Fibroblast of villous mesenchyme (primary cell): ENCODE data around the gene ERBB4. TPM values are rescaled to one million over a fixed set of nuclear protein-coding genes. Genes with fewer than 3 reads are reported as not detected.

Experiments
- DNase-seq: peaks from one replicate; pipeline ENCODE4 v3.0.0-alpha.2; 2010; ENCODE audit warnings: low read depth
- H3K4me3 ChIP-seq: 2 replicates; pipeline ENCODE4 v1.5.1; 2011; ENCODE audit warnings: low read depth, mild to moderate bottlenecking, low read length
- total RNA-seq: library from RNA; depleted of rRNA; stranded (reverse); fragments of >200 nt; gene quantifications from 2 replicates; pipeline ENCODE4 v1.2.3, GENCODE V29; 2012
- TF ChIP-seq, protein P1 (sequence below): IDR thresholded peaks from 2 replicates; pipeline ENCODE4 v1.5.1; 2012; ENCODE audit warnings: low read depth, mild to moderate bottlenecking, low read length; ENCODE audit not compliant: insufficient read depth

Gene ERBB4
- total RNA-seq, 1 donor, result under 0.01 TPM

GRCh38 chr2:212357606-212358005 is 181.0 kb downstream of the ERBB4 start:
- TF ChIP-seq, protein P1, sequence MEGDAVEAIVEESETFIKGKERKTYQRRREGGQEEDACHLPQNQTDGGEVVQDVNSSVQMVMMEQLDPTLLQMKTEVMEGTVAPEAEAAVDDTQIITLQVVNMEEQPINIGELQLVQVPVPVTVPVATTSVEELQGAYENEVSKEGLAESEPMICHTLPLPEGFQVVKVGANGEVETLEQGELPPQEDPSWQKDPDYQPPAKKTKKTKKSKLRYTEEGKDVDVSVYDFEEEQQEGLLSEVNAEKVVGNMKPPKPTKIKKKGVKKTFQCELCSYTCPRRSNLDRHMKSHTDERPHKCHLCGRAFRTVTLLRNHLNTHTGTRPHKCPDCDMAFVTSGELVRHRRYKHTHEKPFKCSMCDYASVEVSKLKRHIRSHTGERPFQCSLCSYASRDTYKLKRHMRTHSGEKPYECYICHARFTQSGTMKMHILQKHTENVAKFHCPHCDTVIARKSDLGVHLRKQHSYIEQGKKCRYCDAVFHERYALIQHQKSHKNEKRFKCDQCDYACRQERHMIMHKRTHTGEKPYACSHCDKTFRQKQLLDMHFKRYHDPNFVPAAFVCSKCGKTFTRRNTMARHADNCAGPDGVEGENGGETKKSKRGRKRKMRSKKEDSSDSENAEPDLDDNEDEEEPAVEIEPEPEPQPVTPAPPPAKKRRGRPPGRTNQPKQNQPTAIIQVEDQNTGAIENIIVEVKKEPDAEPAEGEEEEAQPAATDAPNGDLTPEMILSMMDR, result no peak
- no peak overlapping the region for H3K4me3 ChIP-seq
- no peak for DNase-seq

DNA sequence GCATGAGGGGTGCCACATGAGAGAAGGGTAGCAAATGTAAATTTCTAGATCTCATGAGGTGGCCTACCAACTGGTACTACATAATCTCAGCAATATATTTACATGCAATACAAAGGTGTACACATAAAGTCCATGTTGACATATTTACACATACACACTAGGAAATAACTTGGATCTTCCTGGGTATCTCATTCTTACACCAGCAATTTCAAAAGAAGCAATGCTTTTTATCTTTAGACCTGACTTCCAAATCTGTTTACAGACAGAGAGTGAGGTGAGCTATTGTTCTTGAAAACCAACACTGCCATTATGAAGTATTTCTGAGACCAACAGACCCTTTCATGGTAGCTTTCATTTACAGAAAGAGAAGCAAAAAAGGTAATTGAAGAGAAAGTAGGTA is 184.2 kb downstream of the ERBB4 start:
- DNase-seq, result no peak
- H3K4me3 ChIP-seq, result no peak overlapping the region
- TF ChIP-seq, protein P1, result no peak

GRCh38 chr2:212348501-212348900 is 190.1 kb downstream of the ERBB4 start:
- no peak overlapping the region for H3K4me3 ChIP-seq
- TF ChIP-seq, protein P1, result no peak
- no peak for DNase-seq

- no peak overlapping the region for H3K4me3 ChIP-seq
- TF ChIP-seq, protein P1, result no peak
- DNase-seq, result no peak
Measured at GRCh38 chr2:212346865-212347264, 191.7 kb downstream of the ERBB4 start.

DNA sequence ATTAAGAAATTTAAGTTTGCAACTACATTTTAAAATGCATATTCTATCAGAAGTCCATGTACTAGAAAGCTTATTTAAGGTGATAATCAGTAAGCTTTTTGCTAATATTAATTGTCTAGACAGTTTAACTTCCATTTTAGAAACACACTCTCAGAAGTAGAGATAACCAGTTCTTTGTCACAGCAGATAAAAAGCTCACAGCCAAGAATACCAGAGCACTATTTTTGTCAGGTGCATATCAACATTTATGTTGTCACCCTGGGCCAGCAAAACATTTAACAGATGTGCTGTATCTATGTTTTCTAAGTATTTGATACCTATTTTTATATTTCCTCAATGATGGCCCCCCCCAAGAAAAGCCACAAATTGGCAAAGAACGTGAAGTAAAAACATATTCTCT is 192.6 kb downstream of the ERBB4 start:
- no peak for DNase-seq
- TF ChIP-seq, protein P1, result no peak
- no peak overlapping the region for H3K4me3 ChIP-seq

- TF ChIP-seq, protein P1, result no peak
- H3K4me3 ChIP-seq, result no peak overlapping the region
- no peak for DNase-seq
Measured at GRCh38 chr2:212344131-212344530, 194.5 kb downstream of the ERBB4 start.

- TF ChIP-seq, protein P1, result no peak
- DNase-seq, result no peak
- no peak overlapping the region for H3K4me3 ChIP-seq
Measured at GRCh38 chr2:212343167-212343566, 195.4 kb downstream of the ERBB4 start.
